Gastrocnemius medialis (tissue), 4 donors: Measurements from ENCODE around the gene NFIA.

Experiments used
- POLR2A ChIP-seq, 2 donors: fragments of 450-650 bp; IDR thresholded peaks; one replicate each; pipeline ENCODE4 v1.6.1; 2017; ENCODE audit warnings: antibody characterized with exemption in 2 of 2, mild to moderate bottlenecking in 2 of 2, moderate library complexity in 2 of 2
- TF ChIP-seq, protein P1 (sequence below), 5 experiments: fragments of 450-650 bp in 3 of 5; fragments of 200-600 bp in 2 of 5; sonication (generic) in 2 of 5; IDR thresholded peaks in 4 of 5; conservative IDR thresholded peaks in 1 of 5; 1 replicate in 4 of 5; 2 replicates in 1 of 5; pipeline ENCODE4 v1.5.1; 2016 to 2019; ENCODE audit warnings: antibody characterized with exemption in 5 of 5, mild to moderate bottlenecking in 3 of 5, moderate library complexity in 3 of 5

GRCh38 chr1:61081144-61081685, 1.1 kb upstream of the NFIA start:
- TF ChIP-seq, protein P1, sequence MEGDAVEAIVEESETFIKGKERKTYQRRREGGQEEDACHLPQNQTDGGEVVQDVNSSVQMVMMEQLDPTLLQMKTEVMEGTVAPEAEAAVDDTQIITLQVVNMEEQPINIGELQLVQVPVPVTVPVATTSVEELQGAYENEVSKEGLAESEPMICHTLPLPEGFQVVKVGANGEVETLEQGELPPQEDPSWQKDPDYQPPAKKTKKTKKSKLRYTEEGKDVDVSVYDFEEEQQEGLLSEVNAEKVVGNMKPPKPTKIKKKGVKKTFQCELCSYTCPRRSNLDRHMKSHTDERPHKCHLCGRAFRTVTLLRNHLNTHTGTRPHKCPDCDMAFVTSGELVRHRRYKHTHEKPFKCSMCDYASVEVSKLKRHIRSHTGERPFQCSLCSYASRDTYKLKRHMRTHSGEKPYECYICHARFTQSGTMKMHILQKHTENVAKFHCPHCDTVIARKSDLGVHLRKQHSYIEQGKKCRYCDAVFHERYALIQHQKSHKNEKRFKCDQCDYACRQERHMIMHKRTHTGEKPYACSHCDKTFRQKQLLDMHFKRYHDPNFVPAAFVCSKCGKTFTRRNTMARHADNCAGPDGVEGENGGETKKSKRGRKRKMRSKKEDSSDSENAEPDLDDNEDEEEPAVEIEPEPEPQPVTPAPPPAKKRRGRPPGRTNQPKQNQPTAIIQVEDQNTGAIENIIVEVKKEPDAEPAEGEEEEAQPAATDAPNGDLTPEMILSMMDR (IDR thresholded peaks at IDR 0.05 in 4 of 5, conservative IDR thresholded peaks at IDR 0.05 in 1 of 5) = no peak
- TF ChIP-seq POLR2A (IDR thresholded peaks at IDR 0.05) = no peak
